ENCODE results near the gene THBS1. TPM values are rescaled to one million over a fixed set of nuclear protein-coding genes. Genes with fewer than 3 reads are reported as not detected.

THBS1 gene
- total RNA-seq, 2 experiments from 2014 or later: 9.5 to 10.5 TPM

GRCh38 chr15:39597751-39598185 is 16.9 kb downstream of the THBS1 start:
- no peak overlapping the region for H3K27ac Mint-ChIP-seq

GRCh38 chr15:39598186-39598850 is 17.4 kb downstream of the THBS1 start:
- no peaks in the 10 kb centered on the region for H3K36me3 Mint-ChIP-seq (ENCODE audit: low read depth)
- H3K27ac Mint-ChIP-seq: no peak overlapping the region
- no peak overlapping the region for H3K4me3 ChIP-seq (ENCODE audit: low read length)
- no peaks in the 10 kb centered on the region for H3K4me1 ChIP-seq (ENCODE audit: insufficient read depth, low read length)
- ATAC-seq (ENCODE audit: poor library complexity) (no peak), DNase-seq (no peak)
- H3K36me3 ChIP-seq (ENCODE audit: insufficient read depth, low read length): no peaks in the 10 kb centered on the region
- no peaks in the 10 kb centered on the region for H3K4me1 Mint-ChIP-seq (ENCODE audit: low read depth)
- H3K4me3 Mint-ChIP-seq: no peak overlapping the region
- intact Hi-C loops (cut with DNase I, micrococcal nuclease): no loop called here
- ChIA-PET CTCF (no interaction called here), POLR2A (no interaction called here)
- H3K27me3 ChIP-seq (ENCODE audit: control insufficient read depth in 1 of 2, insufficient read depth in 2 of 2, low read length in 2 of 2): no peaks in the 10 kb centered on the region
- no peaks in the 10 kb centered on the region for H3K27me3 Mint-ChIP-seq
- no peak overlapping the region for H3K27ac ChIP-seq (ENCODE audit: low read depth in 1 of 2, low read length in 2 of 2)
- H3K9me3 Mint-ChIP-seq: no peaks in the 10 kb centered on the region
- TF ChIP-seq CTCF (IDR thresholded peaks at IDR 0.05): no peak
- peaks cover 0 to 6% of the 10 kb centered on the region in 2 experiments for H3K9me3 ChIP-seq (ENCODE audit: control insufficient read depth in 1 of 2, insufficient read depth in 1 of 2, low read length in 2 of 2)

More at GRCh38 chr15:39597751-39598185, 16.9 kb downstream of the THBS1 start:
- H3K9me3 ChIP-seq (ENCODE audit: control insufficient read depth in 1 of 2, insufficient read depth in 1 of 2, low read length in 2 of 2): peaks cover 0 to 6% of the 10 kb centered on the region in 2 experiments
- Mint-ChIP-seq H3K9me3 (no peaks in the 10 kb centered on the region), H3K4me1 (ENCODE audit: low read depth) (no peaks in the 10 kb centered on the region), H3K36me3 (ENCODE audit: low read depth) (no peaks in the 10 kb centered on the region), H3K27me3 (peaks cover 4% of the 10 kb centered on the region), H3K4me3 (no peak overlapping the region)
- no peaks in the 10 kb centered on the region for H3K36me3 ChIP-seq (ENCODE audit: insufficient read depth, low read length)
- no peak overlapping the region for H3K4me3 ChIP-seq (ENCODE audit: low read length)
- no peak for ATAC-seq (ENCODE audit: poor library complexity)
- intact Hi-C loops (cut with DNase I, micrococcal nuclease): no loop called here
- H3K27me3 ChIP-seq (ENCODE audit: control insufficient read depth in 1 of 2, insufficient read depth in 2 of 2, low read length in 2 of 2): no peaks in the 10 kb centered on the region
- H3K4me1 ChIP-seq (ENCODE audit: insufficient read depth, low read length): no peaks in the 10 kb centered on the region
- ChIA-PET CTCF (no interaction called here), POLR2A (no interaction called here)
- no peak for TF ChIP-seq CTCF (IDR thresholded peaks at IDR 0.05)
- DNase-seq: no peak
- H3K27ac ChIP-seq (ENCODE audit: low read depth in 1 of 2, low read length in 2 of 2): no peak overlapping the region

GRCh38 chr15:39598958-39599845 is 18.3 kb downstream of the THBS1 start:
- Histone ChIP-seq H3K27ac (ENCODE audit: low read depth in 1 of 2, low read length in 2 of 2) (no peak overlapping the region), H3K36me3 (ENCODE audit: insufficient read depth, low read length) (no peaks in the 10 kb centered on the region), H3K4me3 (ENCODE audit: low read length) (no peak overlapping the region), H3K27me3 (ENCODE audit: control insufficient read depth in 1 of 2, insufficient read depth in 2 of 2, low read length in 2 of 2) (no peaks in the 10 kb centered on the region), H3K4me1 (ENCODE audit: insufficient read depth, low read length) (no peaks in the 10 kb centered on the region), H3K9me3 (ENCODE audit: control insufficient read depth in 1 of 2, insufficient read depth in 1 of 2, low read length in 2 of 2) (peaks cover 0 to 6% of the 10 kb centered on the region in 2 experiments)
- no peak overlapping the region for H3K27ac Mint-ChIP-seq
- no peak overlapping the region for H3K4me3 Mint-ChIP-seq
- DNase-seq: no peak
- H3K27me3 Mint-ChIP-seq: no peaks in the 10 kb centered on the region
- ATAC-seq (ENCODE audit: poor library complexity): no peak
- H3K9me3 Mint-ChIP-seq: no peaks in the 10 kb centered on the region
- intact Hi-C loops (cut with DNase I, micrococcal nuclease): no loop called here
- ChIA-PET CTCF (no interaction called here), POLR2A (no interaction called here)
- no peak for TF ChIP-seq CTCF (IDR thresholded peaks at IDR 0.05)
- no peaks in the 10 kb centered on the region for H3K4me1 Mint-ChIP-seq (ENCODE audit: low read depth)
- no peaks in the 10 kb centered on the region for H3K36me3 Mint-ChIP-seq (ENCODE audit: low read depth)

Measured in CD4-positive, alpha-beta T cell (primary cell).